SK-N-SH (cell line): Measurements from ENCODE around the gene ALDH3A1.

ENCODE experiments used
- CTCF ChIP-seq: fragments of 200-600 bp; sonication (generic); IDR thresholded peaks from 2 replicates; pipeline ENCODE4 v1.6.1; 2017; ENCODE audit warnings: antibody characterized with exemption, mild to moderate bottlenecking, moderate library complexity
- NFIC ChIP-seq: IDR thresholded peaks from 2 replicates; pipeline ENCODE4 v1.4.0; 2012; ENCODE audit warnings: borderline replicate concordance
- YY1 ChIP-seq: IDR thresholded peaks from 2 replicates; pipeline ENCODE4 v1.4.0; 2012; ENCODE audit warnings: low read depth, mild to moderate bottlenecking

GRCh38 chr17:19717031-19717360, 31.1 kb downstream of the ALDH3A1 start:
- TF ChIP-seq NFIC, result no peak
- TF ChIP-seq CTCF, result no peak
- no peak for TF ChIP-seq YY1
